Osteoblast (primary cell): Measurements from ENCODE around the gene PNPLA5. TPM values are rescaled to one million over a fixed set of nuclear protein-coding genes. Genes with fewer than 3 reads are reported as not detected.

Experiments
- DNase-seq: peaks from one replicate; pipeline ENCODE4 v3.0.0; 2011; ENCODE audit warnings: low spot score, mixed read lengths; ENCODE audit not compliant: insufficient read length; ENCODE audit errors: missing footprints
- H2AFZ ChIP-seq: 2 replicates; pipeline ENCODE4 v1.6.0; 2011; ENCODE audit warnings: mild to moderate bottlenecking, low read length
- H3K27ac ChIP-seq: 2 replicates; pipeline ENCODE4 v1.5.1; 2011; ENCODE audit warnings: mild to moderate bottlenecking, low read depth, low read length, moderate library complexity
- H3K27me3 ChIP-seq: 2 replicates; pipeline ENCODE4 v1.6.0; 2012; ENCODE audit warnings: mild to moderate bottlenecking, control low read depth, inconsistent platforms, low read length, moderate library complexity; ENCODE audit not compliant: insufficient read depth
- H3K36me3 ChIP-seq: 2 replicates; pipeline ENCODE4 v1.5.1; 2011; ENCODE audit warnings: mild to moderate bottlenecking, low read length, control low read depth, moderate library complexity; ENCODE audit not compliant: insufficient read depth
- H3K4me1 ChIP-seq: 2 replicates; pipeline ENCODE4 v1.5.1; 2011; ENCODE audit warnings: mild to moderate bottlenecking, low read length, control low read depth, moderate library complexity; ENCODE audit not compliant: insufficient read depth
- H3K4me2 ChIP-seq: 2 replicates; pipeline ENCODE4 v1.6.0; 2011; ENCODE audit warnings: mild to moderate bottlenecking, low read length; ENCODE audit not compliant: insufficient read depth
- H3K4me3 ChIP-seq: fragments of 200-600 bp; sonication (generic); 3 replicates; pipeline ENCODE4 v1.5.1; 2012; ENCODE audit warnings: mild to moderate bottlenecking, low read length, inconsistent platforms; ENCODE audit not compliant: insufficient read depth
- H3K79me2 ChIP-seq: 2 replicates; pipeline ENCODE4 v1.6.0; 2012; ENCODE audit warnings: mild to moderate bottlenecking, low read length, control low read depth, inconsistent platforms; ENCODE audit not compliant: insufficient read depth
- H3K9me3 ChIP-seq: 2 replicates; pipeline ENCODE4 v1.5.1; 2011; ENCODE audit warnings: low read depth, low read length, control low read depth
- H4K20me1 ChIP-seq: 2 replicates; pipeline ENCODE4 v1.6.0; 2012; ENCODE audit warnings: mild to moderate bottlenecking, low read length, control low read depth; ENCODE audit not compliant: insufficient read depth
- total RNA-seq: library from RNA; depleted of rRNA; stranded (reverse); fragments of >200 nt; gene quantifications from 2 replicates; pipeline ENCODE4 v1.2.3, GENCODE V29; 2012
- TF ChIP-seq, protein P1 (sequence below): IDR thresholded peaks from 2 replicates; pipeline ENCODE4 v1.5.1; 2011; ENCODE audit warnings: mild to moderate bottlenecking, low read depth, low read length, moderate library complexity; ENCODE audit errors: extremely low read depth

PNPLA5 gene
- total RNA-seq, 1 donor, result not detected

DNA sequence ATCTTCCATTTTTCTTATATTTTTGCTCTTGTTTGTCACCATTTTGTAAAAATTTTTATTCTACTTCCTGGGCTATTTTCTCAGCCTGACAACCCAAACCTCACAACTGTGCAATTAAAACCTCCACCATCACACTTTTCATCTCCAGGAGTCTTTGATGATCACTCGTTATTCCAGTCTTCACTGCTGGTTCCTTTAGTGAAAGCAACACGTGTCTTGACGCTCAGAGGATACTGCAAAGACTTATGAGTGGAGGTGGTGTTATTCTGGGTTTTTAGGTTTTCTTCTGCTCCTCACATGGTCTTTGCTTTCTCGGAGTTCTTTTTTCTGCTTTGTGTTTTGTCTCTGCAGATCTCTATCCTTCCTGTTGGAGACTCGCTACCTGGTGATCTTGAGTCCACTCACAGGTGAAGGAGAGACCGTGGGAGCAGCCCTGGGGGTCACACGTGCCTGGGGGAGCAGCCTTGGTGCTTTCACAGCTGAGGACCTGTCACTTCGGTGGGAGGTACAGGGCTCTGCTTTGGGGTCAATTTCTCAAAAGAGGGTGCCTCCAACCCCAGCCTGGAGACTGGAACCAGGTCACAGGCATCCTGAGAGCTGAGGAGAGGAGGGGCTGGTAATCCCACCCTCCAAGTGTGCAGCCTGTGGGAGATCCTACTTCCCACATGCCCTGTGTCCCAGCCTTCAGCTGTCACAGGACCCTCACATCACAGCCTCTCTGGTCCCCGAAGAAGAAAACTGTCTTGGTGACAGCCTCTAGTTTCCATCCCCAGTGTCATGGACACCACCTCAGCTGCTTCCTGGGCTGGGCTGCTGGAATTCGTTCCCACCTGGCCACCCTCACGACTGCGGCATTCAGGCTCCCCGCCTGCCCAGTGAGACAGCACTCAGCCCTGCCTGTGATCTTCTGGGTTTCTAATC, 40.5 kb downstream of the PNPLA5 start:
- Histone ChIP-seq H3K79me2 (no peaks in the 10 kb centered on the region), H3K36me3 (no peaks in the 10 kb centered on the region), H4K20me1 (no peaks in the 10 kb centered on the region), H3K27me3 (peaks cover 34% of the 10 kb centered on the region), H3K27ac (no peak overlapping the region), H3K4me2 (no peak overlapping the region), H3K4me3 (no peak overlapping the region), H3K4me1 (no peaks in the 10 kb centered on the region), H2AFZ (no peak overlapping the region), H3K9me3 (no peaks in the 10 kb centered on the region)
- TF ChIP-seq, protein P1, sequence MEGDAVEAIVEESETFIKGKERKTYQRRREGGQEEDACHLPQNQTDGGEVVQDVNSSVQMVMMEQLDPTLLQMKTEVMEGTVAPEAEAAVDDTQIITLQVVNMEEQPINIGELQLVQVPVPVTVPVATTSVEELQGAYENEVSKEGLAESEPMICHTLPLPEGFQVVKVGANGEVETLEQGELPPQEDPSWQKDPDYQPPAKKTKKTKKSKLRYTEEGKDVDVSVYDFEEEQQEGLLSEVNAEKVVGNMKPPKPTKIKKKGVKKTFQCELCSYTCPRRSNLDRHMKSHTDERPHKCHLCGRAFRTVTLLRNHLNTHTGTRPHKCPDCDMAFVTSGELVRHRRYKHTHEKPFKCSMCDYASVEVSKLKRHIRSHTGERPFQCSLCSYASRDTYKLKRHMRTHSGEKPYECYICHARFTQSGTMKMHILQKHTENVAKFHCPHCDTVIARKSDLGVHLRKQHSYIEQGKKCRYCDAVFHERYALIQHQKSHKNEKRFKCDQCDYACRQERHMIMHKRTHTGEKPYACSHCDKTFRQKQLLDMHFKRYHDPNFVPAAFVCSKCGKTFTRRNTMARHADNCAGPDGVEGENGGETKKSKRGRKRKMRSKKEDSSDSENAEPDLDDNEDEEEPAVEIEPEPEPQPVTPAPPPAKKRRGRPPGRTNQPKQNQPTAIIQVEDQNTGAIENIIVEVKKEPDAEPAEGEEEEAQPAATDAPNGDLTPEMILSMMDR, result no peak
- DNase-seq, result peak; percentile 55

DNA sequence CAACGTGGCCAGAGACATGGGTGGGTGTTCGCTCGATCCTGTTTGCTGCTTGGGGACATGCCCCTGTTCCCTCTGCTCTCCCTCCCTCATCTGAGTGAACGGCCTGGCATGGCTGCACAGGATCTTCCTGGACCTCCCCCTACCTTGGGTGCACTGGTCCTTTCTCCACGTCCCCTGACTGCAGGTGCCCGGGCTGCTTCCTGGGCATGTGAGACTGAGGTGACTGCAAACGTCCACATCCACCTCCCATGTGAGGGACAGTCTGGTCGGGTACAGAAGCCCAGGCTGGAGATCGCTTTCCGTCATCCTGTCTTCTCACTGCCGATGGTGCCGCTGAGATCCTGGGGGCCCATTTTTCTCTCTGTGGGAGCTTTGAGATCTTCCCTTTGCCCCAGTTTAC, 41.3 kb downstream of the PNPLA5 start:
- no peak overlapping the region for H2AFZ ChIP-seq
- H4K20me1 ChIP-seq, result no peaks in the 10 kb centered on the region
- no peaks in the 10 kb centered on the region for H3K36me3 ChIP-seq
- no peak overlapping the region for H3K4me3 ChIP-seq
- H3K79me2 ChIP-seq, result no peaks in the 10 kb centered on the region
- TF ChIP-seq, protein P1, result no peak
- H3K9me3 ChIP-seq, result no peaks in the 10 kb centered on the region
- H3K27ac ChIP-seq, result no peak overlapping the region
- peaks cover 34% of the 10 kb centered on the region for H3K27me3 ChIP-seq
- H3K4me1 ChIP-seq, result no peaks in the 10 kb centered on the region
- peak; percentile 44 for DNase-seq
- no peak overlapping the region for H3K4me2 ChIP-seq

DNA sequence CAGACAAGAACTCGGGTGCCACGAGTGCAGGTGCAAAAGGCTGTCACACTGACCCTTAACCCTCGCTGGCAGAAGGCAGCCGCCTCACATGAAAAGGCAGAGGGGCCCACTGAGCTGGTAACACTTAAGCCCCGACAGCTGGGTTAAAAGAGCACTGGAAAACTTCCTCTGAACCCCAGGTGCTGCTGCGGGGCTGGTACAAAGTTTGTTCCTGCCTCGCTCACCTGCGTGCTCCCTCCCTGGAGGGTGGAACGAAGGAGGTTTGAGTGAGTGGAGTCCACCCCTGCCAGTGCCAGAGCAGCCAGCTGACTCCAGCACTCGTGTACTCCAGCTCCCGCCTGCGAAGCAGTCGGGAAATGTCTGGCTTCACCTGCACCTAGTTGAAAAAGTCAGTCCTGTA, 42.1 kb downstream of the PNPLA5 start:
- no peak overlapping the region for H3K27ac ChIP-seq
- TF ChIP-seq, protein P1, result no peak
- H3K9me3 ChIP-seq, result no peaks in the 10 kb centered on the region

DNA sequence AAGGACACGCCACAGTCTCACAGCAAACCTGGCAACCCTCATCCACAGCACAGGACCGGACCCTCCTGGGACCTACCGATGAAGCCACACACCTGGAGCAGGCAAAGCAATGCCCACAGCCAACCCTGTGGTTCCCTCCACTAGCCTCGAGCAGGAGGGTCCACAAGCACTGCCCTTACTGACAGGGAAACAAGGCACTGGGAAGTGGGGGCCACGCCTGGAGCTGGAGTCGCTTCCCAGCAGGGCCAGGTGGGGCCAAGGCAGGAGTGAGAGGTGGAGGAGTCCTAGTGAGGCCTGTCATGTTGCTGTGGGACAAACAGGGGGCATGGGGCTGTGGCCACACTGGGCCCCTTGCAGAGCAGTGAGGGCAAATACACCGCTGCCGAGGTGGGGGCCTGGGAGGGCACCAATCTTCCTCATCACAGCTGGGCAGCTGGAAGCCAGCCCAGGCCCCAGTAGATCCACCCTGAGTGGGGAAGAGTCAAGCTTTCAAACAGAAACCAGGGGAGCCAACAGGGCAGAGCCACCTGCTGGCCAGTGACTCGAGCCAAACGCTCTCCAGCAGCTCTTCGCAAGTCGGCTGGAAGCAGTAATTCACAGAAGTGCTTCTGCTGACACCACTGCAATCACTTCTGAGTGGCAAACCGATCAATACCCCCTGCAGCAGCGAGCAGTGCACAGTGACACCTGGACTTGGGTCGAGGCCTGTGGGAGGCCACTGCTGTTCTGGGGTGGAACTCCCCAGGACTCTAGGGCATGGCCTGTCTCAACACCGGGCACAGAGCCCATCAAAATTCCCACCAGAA, 43.2 kb downstream of the PNPLA5 start:
- Histone ChIP-seq H3K9me3 (no peaks in the 10 kb centered on the region), H3K27me3 (peaks cover 34% of the 10 kb centered on the region), H3K36me3 (no peaks in the 10 kb centered on the region), H2AFZ (no peak overlapping the region), H3K4me3 (no peak overlapping the region), H3K4me2 (no peak overlapping the region), H3K27ac (no peak overlapping the region), H4K20me1 (no peaks in the 10 kb centered on the region), H3K79me2 (no peaks in the 10 kb centered on the region), H3K4me1 (no peaks in the 10 kb centered on the region)
- peak; percentile 90 for DNase-seq
- TF ChIP-seq, protein P1, result peak; percentile 52

More for the DNA sequence above, 42.1 kb downstream of the PNPLA5 start:
- Histone ChIP-seq H3K27me3 (peaks cover 34% of the 10 kb centered on the region), H3K4me3 (no peak overlapping the region), H3K4me1 (no peaks in the 10 kb centered on the region), H3K4me2 (no peak overlapping the region), H3K36me3 (no peaks in the 10 kb centered on the region), H4K20me1 (no peaks in the 10 kb centered on the region), H3K79me2 (no peaks in the 10 kb centered on the region), H2AFZ (no peak overlapping the region)
- DNase-seq, result no peak
